ENCODE measurements around the gene CCDC57.
"Not testable (repeated sequence)": the region's sequence is repeated elsewhere in the genome, so short reads cannot be mapped to it uniquely, and the experiment has no call there.

CCDC57 gene

GRCh38 chr17:82201498-82201910 lies 11.1 kb downstream of the CCDC57 start:
- no peak for DNase-seq (ENCODE audit: low spot score)

- no peak for DNase-seq (ENCODE audit: low spot score)
These were observed 11.7 kb downstream of the CCDC57 start for GRCh38 chr17:82200743-82201497.

- no peak for DNase-seq (ENCODE audit: low spot score)
These were observed 12.5 kb downstream of the CCDC57 start for GRCh38 chr17:82200135-82200534.

DNA sequence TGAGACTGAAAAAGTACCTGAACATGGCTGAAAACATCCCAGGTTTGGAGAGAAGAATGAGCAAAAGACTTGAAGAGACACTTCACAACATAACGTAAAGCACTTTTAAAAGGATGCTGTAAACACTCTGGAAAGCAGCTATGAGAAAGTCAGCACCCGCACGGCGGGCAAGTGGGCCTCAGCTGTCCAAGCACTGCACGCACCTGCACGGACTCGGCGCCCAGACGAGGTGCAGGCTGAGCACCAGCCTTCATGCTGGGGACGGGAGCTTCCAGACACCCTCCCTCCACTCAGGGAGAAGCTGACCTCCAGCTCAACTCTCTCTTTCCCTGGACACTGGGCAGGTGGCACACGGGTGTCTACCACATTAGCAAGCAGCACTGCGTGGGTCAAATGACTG lies 13.1 kb downstream of the CCDC57 start:
- DNase-seq (ENCODE audit: low spot score) = no peak

- no peak for DNase-seq (ENCODE audit: low spot score)
These were observed 14.6 kb downstream of the CCDC57 start for GRCh38 chr17:82198092-82198491.

DNA sequence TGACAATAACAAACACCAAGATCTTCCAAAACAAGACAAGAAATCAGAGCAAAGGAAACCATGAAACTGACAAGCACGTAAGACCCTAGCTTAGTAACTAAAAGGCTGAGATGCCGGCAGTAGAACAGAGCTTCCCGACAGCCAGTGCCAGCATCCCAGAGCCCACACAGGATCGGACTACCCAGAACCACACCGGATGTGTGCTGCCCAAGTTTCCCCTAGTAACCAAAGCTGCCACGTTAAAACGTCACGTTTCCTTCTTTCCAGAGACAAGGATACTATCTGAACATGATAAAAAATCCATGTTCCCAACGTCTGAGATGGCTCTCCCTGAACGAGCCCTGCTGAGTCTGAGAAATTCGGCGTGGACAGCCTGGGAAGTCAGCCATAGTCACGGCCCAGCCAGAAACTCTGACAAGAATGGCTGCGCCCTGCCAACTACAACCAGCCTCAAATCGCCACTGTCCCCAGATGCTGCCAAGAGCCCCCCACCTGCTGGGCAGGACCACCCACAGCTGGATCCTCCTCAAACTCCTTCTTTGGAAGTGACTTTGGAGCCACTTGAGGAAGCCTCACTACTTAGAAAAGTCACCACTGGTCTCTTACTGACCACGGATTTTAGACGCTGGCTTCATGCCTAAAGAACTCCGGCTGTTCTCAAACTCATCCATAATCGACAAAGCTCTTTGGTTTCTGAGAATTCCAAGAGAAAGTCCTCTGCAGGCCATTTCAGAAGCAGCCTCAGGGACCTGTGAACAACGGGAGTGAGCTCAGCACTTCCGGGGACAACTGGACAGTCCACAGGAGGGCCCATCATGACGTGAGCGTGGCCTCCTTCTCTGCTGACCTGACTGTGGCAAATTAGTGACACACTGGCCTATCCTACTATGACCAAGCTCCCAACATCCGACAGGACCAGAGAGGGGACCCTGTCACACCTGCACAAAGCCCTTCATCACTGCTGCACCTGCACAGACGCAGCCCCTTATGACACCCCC lies 16.7 kb downstream of the CCDC57 start:
- DNase-seq (ENCODE audit: low spot score) = no peak

DNA sequence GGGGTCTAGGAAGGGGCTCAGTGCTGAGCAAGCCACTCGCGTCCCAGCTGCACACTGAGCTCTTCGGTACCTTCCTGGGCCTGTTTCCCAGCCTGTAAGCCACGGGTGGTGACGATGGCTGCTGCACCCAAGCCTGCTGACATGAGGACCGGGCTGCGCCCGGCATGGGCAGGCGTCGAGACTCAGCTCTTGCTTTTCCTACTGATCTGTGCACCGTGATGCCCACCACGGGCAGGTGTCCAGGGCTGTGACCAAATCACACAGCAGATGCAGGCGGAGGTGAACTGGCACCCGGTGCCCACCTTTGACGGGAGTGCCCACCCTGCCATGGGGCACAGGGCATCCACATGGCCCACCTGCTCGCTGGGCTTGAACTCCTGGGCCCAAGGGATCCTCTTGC lies 17.9 kb downstream of the CCDC57 start:
- DNase-seq (ENCODE audit: low spot score) = no peak

DNA sequence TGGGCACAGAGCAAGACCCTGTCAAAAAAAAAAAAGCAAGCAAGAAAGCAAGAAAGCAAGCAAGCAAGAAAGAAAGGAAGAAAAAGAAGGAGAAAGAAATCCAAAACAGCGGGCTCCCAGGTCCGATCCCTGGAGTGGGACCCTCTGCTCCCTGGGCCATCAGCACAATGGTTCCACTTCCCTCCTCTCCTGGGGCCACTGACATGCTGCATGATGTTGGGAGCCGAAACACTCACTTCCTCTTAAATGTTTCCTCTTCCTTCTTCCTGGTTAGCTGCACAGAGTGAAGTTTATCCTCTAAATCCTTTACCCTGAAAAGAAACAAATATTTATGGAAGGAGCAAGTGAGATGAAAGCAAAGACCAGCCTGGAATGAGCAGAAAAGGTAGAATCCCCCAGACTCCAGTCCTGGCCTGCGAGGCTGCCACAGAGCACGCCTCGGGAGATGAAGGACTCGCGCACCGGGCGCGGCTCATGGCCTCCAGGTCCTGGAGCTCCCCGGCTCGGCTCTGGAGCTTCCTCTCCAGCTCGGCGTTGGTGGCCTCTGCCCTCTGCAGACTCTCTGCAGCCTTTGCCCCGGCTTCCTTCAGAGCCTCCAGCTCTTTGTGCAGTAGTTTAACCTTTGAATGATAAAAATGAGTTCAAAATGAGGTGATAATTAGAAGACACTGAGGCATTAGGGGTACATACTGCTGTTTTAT lies 19.0 kb downstream of the CCDC57 start:
- no peak for DNase-seq (ENCODE audit: low spot score)

DNA sequence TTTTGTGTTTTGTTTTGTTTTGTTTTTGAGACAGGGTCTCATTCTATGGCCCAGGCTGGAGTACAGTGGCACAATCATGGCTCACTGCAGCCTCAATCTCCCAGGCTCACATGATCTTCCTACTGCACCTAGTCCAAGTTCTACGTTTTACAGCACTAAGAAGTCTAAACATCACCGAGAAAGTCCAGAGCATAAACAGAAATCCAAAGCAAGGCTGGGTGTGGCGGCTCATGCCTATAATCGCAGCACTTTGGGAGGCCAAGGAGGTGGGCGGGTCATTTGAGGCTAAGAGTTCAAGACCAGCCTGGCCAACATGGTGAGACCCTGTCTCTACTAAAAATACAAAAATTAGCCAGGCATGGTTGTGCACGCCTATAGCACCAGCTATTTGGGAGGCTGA lies 19.6 kb downstream of the CCDC57 start:
- not testable (repeated sequence) for DNase-seq (ENCODE audit: low spot score)

DNA sequence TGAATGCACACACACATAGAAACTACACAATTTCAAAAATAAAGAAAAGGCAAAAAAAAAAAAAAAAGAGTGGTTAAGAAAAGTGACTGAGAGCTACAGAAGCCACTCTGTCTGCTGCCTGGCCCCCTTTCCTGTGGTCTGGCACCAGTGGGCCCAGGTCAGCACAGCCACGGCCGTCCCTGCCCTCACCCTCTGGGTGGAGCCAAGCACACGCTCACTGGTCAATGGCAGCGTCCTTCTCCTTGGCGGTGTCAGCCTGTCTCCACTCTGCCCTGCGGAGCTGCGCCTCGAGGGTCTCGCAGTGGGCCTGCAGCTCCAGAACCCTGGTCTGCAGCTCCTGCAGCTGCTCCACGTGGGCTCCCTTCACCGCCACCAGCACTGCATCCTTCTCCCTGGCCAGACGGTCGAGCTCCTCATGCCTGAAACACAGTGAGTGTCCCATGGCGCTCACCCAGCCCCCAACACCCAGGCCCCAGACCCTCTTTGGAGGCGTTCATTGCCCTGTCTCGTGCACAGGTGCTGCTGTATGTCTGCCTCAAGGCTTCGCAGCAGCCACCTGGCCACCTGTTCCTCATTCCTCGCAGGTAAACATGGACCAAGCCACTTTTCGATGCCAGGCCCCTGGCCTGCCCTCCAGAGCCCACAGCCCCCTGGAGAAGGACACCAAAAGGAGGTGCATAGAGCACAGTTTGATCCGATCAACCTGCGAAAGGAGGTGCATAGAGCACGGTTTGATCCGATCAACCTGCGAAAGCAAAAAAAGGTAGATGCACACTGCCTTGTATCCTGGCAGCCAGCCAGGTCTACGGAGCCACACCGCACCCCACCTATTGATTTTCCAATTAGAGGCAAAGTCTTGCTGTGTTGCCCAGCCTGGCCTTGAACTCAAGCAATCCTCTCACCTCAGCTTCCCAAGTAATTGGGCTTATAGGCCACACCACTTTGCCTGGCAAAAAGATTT lies 24.4 kb downstream of the CCDC57 start:
- DNase-seq (ENCODE audit: low spot score) = no peak

GRCh38 chr17:82187500-82187899 lies 25.1 kb downstream of the CCDC57 start:
- DNase-seq (ENCODE audit: low spot score) = no peak

DNA sequence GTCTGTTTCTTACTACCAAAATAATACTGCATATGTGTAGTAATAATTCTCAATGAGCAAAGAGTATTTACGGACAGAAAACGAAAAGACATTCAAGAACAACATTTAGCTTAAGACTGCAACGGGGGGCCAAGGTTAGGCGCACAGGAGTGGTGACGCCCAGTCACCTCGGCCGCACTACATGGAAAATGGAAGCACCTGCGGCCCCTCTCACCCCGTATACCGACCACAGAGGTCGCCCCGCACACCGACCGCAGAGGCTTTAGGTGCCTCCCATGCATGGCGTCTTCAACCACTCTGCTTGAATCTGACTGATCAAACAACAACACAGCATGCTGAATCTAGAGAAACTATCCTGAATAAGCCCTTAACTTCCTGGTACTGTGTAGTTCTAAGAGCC lies 26.4 kb downstream of the CCDC57 start:
- DNase-seq (ENCODE audit: low spot score) = no peak

DNA sequence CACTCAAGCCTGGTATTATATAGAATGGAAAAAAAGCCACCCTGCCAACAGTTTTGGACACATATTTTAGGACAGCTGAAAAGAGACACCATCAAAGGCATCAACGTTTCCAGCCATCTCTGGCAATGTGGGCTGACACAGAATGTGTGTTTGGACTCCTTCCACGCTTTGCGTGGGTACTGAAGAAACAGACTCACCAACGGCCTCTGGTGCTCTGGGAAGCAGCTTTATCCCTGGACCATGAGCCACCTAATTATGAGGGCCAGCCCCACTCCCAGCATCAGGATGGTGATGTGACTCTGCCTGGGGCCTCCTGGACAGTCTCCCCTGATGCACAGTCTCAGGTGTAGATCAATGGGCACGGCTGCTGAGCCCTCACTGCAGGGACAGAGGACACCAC lies 27.9 kb downstream of the CCDC57 start:
- DNase-seq (ENCODE audit: low spot score) = no peak

DNA sequence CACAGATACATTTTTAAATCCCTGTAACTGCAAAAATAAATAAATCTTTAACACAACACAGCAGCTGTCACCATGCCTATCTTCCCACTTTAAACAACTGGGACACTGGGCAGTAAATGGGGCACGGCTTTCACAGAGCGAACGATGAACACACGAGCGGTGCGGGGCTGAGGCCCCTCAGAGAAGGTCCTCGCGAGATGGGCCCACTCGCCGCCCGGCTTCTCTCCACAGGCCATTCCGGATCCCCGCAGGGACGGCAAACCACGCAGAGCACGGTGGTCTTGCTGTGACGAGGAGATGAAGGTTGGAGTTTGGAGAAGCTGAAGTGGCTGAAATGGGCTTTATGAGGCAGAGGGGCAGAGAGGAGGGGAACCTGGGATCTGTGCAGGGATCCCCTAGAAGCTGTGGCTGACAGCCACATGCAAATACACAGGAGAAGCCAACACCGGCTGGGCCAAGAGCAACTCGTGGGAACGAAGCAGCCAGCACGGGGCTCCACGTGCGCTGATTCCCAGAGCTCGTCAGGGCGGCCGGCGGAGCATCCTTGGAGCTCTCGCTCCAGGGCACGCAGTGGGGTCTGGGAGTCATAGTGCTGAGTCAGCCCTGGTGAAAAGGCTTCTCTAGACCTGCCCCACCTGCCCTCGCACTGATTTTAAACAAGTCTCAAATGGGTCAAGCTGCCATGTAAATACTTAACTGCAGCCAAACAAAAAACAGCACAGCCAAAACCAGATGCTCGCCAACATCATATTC lies 31.7 kb downstream of the CCDC57 start:
- no peak for DNase-seq (ENCODE audit: low spot score)

- no peak for DNase-seq (ENCODE audit: low spot score)
These were observed 32.6 kb downstream of the CCDC57 start for GRCh38 chr17:82179946-82180475.

DNA sequence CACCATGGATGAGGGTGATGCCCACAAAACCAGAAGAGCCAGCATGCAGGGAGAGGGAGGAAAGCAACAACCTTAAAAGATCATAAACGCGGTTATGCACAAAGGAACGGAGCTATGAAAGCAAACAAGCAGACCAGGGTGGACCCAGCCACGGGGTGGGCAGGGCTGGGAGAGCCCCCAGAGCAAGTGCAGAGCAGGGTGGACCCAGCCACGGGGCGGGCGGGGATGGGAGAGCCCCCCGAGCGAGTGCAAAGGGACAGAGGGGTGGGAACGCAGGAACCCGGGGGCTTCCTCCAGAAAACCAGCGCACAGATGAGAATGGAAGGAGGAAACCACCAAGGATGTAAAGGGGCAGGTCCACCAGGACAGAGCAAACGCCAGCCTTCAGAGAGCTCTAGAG lies 33.2 kb downstream of the CCDC57 start:
- DNase-seq (ENCODE audit: low spot score) = no peak

DNA sequence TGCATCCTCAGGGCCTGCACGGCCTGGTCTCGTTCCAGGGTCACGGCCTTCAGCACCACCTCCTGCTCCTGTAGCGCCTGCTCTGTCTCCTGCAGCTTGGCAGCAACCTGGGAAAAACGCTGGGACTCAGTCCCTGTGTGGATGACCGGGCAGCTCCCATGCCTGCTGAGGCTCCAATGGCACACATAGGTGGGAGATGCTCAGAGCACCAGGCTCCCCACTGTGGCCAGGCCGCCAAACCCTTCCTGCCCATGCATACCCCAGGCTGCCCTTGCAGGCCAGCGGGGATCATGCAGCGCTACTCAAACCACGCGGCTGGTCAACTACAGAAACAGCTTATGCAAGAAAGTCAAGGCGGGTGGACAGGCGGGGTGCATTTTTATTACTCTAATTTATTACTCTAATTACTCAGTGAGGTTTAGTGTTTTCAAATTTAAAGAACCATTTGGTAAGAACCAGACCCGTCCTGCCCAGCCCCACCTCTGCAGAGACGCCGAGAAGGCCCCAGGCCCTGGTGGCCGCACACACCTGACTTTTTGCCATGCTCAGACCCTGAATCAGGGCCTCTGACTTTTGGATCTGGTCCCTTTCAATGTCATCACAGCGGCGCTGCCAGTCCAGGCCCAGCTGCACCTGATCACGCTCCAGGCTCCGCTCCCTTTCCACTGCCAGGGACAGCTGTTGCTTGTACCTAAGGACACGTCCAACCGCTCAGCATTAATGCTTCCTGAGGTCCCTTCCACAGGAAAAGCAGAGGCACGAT lies 34.0 kb downstream of the CCDC57 start:
- no peak for DNase-seq (ENCODE audit: low spot score)

- DNase-seq (ENCODE audit: low spot score) = no peak
These were observed 34.7 kb downstream of the CCDC57 start for GRCh38 chr17:82177761-82178498.

DNA sequence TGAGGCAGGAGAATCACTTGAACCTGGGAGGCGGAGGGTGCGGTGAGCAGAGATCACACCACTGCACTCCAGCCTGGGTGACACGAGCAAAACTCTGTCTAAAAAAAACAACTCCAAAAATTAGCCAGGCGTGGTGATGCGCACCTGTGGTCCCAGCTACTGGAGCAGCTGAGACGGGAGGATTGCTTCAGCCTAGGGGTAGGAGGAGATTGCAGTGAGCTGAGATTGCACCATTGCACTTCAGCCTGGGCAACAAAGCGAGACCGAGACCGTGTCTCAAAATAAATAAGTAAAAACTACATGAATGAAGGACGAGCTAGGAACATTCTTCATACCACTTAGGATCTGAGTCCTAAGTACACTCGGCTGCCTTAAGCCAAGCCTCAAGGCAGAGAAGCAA lies 35.4 kb downstream of the CCDC57 start:
- no peak for DNase-seq (ENCODE audit: low spot score)

Measured in iPS-NIHi11 (cell line).